ENCODE measurements around the gene UBA52. TPM values are rescaled to one million over a fixed set of nuclear protein-coding genes. Genes with fewer than 3 reads are reported as not detected.

The UBA52 gene
- total RNA-seq, 3 donors from 2014 or later, result 729 to 865 (median 831) TPM

GRCh38 chr19:18588611-18589379 lies 17.1 kb downstream of the UBA52 start, which contains the start of gene REX1BD:
TSS of gene REX1BD (plus strand) at chr19:18588798. CDS start at chr19:18588802, 4 bp downstream.
- peaks cover 0 to 13% of the 10 kb centered on the region in 2 donors for H3K4me1 ChIP-seq
- TF ChIP-seq POLR2A (IDR thresholded peaks at IDR 0.05), result no peak
- TF ChIP-seq CTCF (IDR thresholded peaks at IDR 0.05), result peak; percentile 71 to 75 (median 72)
- TF ChIP-seq POLR2AphosphoS5 (IDR thresholded peaks at IDR 0.05), result peak; percentile 40 to 51 (median 40)
- intact Hi-C loops (cut with DNase I; ENCODE audit: low total_unique reads), result no loop called here

GRCh38 chr19:18589380-18590272 lies 18.0 kb downstream of the UBA52 start:
- peak; percentile 61 to 70 for DNase-seq (ENCODE audit: low spot score in 2 of 2)
- TF ChIP-seq POLR2A (IDR thresholded peaks at IDR 0.05) (no peak), CTCF (IDR thresholded peaks at IDR 0.05) (peak in 1 of 3 donors; percentile 41), POLR2AphosphoS5 (IDR thresholded peaks at IDR 0.05) (peak in 1 of 3 donors; percentile 24)
- intact Hi-C loops (cut with DNase I; ENCODE audit: low total_unique reads), result loop anchor here (10.0 kb wide), 1 partner anchor 275 kb away; no protein-coding TSS in a partner anchor
- Histone ChIP-seq H3K27ac (peak overlapping the region; percentile 72 to 92), H3K36me3 (no peaks in the 10 kb centered on the region), H3K27me3 (no peaks in the 10 kb centered on the region), H3K9me3 (no peaks in the 10 kb centered on the region), H3K4me1 (peaks cover 2 to 17% of the 10 kb centered on the region in 2 donors), H3K4me3 (peak overlapping the region; percentile 64 to 93 (median 87))

More at GRCh38 chr19:18588611-18589379, 17.1 kb downstream of the UBA52 start, which contains the start of gene REX1BD:
- Histone ChIP-seq H3K4me3 (peak within 1 kb of the TSS; percentile 64 to 93 (median 87)), H3K9me3 (no peaks in the 10 kb centered on the region), H3K36me3 (no peaks in the 10 kb centered on the region), H3K27me3 (no peaks in the 10 kb centered on the region), H3K27ac (peak within 1 kb of the TSS; percentile 72 to 92)
- DNase-seq (ENCODE audit: low spot score in 2 of 2), result peak; percentile 59 to 73

GRCh38 chr19:18590273-18591272 lies 18.9 kb downstream of the UBA52 start:
- H3K36me3 ChIP-seq, result no peaks in the 10 kb centered on the region

More at GRCh38 chr19:18590273-18591272, 18.9 kb downstream of the UBA52 start:
- DNase-seq (ENCODE audit: low spot score in 2 of 2), result peak in 1 of 2 donors; percentile 82
- Histone ChIP-seq H3K4me1 (peaks cover 8 to 19% of the 10 kb centered on the region in 2 donors), H3K27ac (peak overlapping the region; percentile 58 to 92), H3K9me3 (no peaks in the 10 kb centered on the region), H3K4me3 (peak overlapping the region in 2 of 3 donors; percentile 87 to 93), H3K27me3 (no peaks in the 10 kb centered on the region)
- TF ChIP-seq CTCF (IDR thresholded peaks at IDR 0.05) (peak; percentile 18 to 61 (median 24)), POLR2AphosphoS5 (IDR thresholded peaks at IDR 0.05) (no peak), POLR2A (IDR thresholded peaks at IDR 0.05) (no peak)
- intact Hi-C loops (cut with DNase I; ENCODE audit: low total_unique reads), result loop anchor here (10.0 kb wide), 1 partner anchor 274 kb away; no protein-coding TSS in a partner anchor

Measured in breast epithelium (tissue), 4 donors.